ENCODE results near the gene KLHL18.
"Not testable (repeated sequence)": the region's sequence is repeated elsewhere in the genome, so short reads cannot be mapped to it uniquely, and the experiment has no call there.

The KLHL18 gene

DNA sequence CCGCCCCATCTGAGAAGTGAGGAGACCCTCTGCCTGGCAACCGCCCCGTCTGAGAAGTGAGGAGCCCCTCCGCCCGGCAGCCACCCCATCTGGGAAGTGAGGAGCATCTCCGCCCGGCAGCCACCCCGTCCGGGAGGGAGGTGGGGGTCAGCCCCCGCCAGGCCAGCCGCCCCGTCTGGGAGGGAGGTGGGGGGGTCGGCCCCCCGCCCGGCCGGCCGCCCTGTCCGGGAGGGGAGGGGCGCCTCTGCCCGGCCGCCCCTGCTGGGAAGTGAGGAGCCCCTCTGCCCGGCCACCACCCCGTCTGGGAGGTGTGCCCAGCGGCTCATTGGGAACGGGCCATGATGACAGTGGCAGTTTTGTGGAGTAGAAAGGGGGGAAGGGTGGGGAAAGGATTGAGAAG is 26.4 kb upstream of the KLHL18 start:
- not testable (repeated sequence) for H3K27me3 ChIP-seq (ENCODE audit: low read depth, low read length); H3K36me3 ChIP-seq (ENCODE audit: control insufficient read depth in 1 of 2, insufficient read depth in 2 of 2, low read length in 2 of 2); H3K9me3 ChIP-seq (ENCODE audit: control insufficient read depth in 1 of 2, low read length in 2 of 2)

DNA sequence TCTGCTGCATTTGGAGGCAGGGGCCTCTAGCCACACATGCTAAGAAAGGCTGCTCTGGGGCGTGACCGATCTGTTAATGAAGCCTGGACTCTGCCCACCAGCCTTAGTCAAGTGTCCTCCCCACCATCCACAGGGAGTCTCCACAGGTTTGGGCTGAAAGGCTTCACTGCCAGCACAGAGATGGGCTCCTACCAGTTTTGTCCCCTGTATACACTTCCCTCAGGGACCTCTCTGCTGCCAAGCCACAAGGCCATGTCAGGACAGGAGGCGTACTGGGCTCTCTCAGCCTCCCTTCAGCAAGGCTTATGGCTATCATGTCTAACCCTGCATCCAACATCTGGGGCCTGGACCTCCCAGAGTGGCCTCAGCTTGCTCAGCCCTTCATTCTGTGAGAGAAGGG is 23.6 kb upstream of the KLHL18 start:
- Histone ChIP-seq H3K9me3 (ENCODE audit: control insufficient read depth in 1 of 2, low read length in 2 of 2) (no peaks in the 10 kb centered on the region), H3K27ac (ENCODE audit: low read length) (no peak overlapping the region), H3K4me1 (ENCODE audit: control insufficient read depth in 1 of 2, insufficient read depth in 2 of 2, low read length in 2 of 2) (no peaks in the 10 kb centered on the region), H3K36me3 (ENCODE audit: control insufficient read depth in 1 of 2, insufficient read depth in 2 of 2, low read length in 2 of 2) (no peaks in the 10 kb centered on the region), H3K27me3 (ENCODE audit: low read depth, low read length) (no peaks in the 10 kb centered on the region), H3K4me3 (ENCODE audit: low read depth in 1 of 2, low read length in 2 of 2) (no peak overlapping the region)

More for the DNA sequence above, 26.4 kb upstream of the KLHL18 start:
- not testable (repeated sequence) for H3K27ac ChIP-seq (ENCODE audit: low read length); H3K4me3 ChIP-seq (ENCODE audit: low read depth in 1 of 2, low read length in 2 of 2); H3K4me1 ChIP-seq (ENCODE audit: control insufficient read depth in 1 of 2, insufficient read depth in 2 of 2, low read length in 2 of 2)

- Histone ChIP-seq H3K4me1 (ENCODE audit: control insufficient read depth in 1 of 2, insufficient read depth in 2 of 2, low read length in 2 of 2) (no peaks in the 10 kb centered on the region), H3K36me3 (ENCODE audit: control insufficient read depth in 1 of 2, insufficient read depth in 2 of 2, low read length in 2 of 2) (no peaks in the 10 kb centered on the region), H3K27me3 (ENCODE audit: low read depth, low read length) (no peaks in the 10 kb centered on the region), H3K27ac (ENCODE audit: low read length) (no peak overlapping the region), H3K4me3 (ENCODE audit: low read depth in 1 of 2, low read length in 2 of 2) (no peak overlapping the region), H3K9me3 (ENCODE audit: control insufficient read depth in 1 of 2, low read length in 2 of 2) (no peaks in the 10 kb centered on the region)
Measured at GRCh38 chr3:47260605-47261004, 22.1 kb upstream of the KLHL18 start.

- Histone ChIP-seq H3K9me3 (ENCODE audit: control insufficient read depth in 1 of 2, low read length in 2 of 2) (no peaks in the 10 kb centered on the region), H3K4me3 (ENCODE audit: low read depth in 1 of 2, low read length in 2 of 2) (no peak overlapping the region), H3K27ac (ENCODE audit: low read length) (no peak overlapping the region), H3K4me1 (ENCODE audit: control insufficient read depth in 1 of 2, insufficient read depth in 2 of 2, low read length in 2 of 2) (no peaks in the 10 kb centered on the region), H3K36me3 (ENCODE audit: control insufficient read depth in 1 of 2, insufficient read depth in 2 of 2, low read length in 2 of 2) (no peaks in the 10 kb centered on the region), H3K27me3 (ENCODE audit: low read depth, low read length) (no peaks in the 10 kb centered on the region)
Measured at GRCh38 chr3:47261301-47261700, 21.4 kb upstream of the KLHL18 start.

DNA sequence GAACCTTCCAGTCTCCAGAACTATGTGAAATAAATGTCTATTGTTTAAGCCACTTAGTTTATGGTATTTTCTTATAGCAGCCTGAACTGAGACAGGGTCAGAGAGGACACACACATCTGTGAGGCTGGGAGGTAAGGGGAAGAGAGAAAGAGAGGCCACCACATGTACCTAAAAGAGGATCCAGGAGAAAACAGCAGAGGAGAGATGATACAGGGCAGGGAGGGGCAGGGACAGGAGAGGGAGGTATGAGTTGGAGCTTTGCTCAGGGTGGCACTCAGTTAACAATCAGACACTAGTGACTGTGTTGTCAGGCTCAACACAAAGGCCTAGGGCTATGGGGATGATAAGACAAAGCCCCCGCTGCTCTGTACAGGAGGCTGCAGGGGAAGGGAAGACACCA is 17.7 kb upstream of the KLHL18 start:
- H3K4me1 ChIP-seq (ENCODE audit: control insufficient read depth in 1 of 2, insufficient read depth in 2 of 2, low read length in 2 of 2): no peaks in the 10 kb centered on the region
- H3K9me3 ChIP-seq (ENCODE audit: control insufficient read depth in 1 of 2, low read length in 2 of 2): no peaks in the 10 kb centered on the region
- H3K4me3 ChIP-seq (ENCODE audit: low read depth in 1 of 2, low read length in 2 of 2): no peak overlapping the region
- no peaks in the 10 kb centered on the region for H3K27me3 ChIP-seq (ENCODE audit: low read depth, low read length)
- no peaks in the 10 kb centered on the region for H3K36me3 ChIP-seq (ENCODE audit: control insufficient read depth in 1 of 2, insufficient read depth in 2 of 2, low read length in 2 of 2)
- H3K27ac ChIP-seq (ENCODE audit: low read length): no peak overlapping the region

DNA sequence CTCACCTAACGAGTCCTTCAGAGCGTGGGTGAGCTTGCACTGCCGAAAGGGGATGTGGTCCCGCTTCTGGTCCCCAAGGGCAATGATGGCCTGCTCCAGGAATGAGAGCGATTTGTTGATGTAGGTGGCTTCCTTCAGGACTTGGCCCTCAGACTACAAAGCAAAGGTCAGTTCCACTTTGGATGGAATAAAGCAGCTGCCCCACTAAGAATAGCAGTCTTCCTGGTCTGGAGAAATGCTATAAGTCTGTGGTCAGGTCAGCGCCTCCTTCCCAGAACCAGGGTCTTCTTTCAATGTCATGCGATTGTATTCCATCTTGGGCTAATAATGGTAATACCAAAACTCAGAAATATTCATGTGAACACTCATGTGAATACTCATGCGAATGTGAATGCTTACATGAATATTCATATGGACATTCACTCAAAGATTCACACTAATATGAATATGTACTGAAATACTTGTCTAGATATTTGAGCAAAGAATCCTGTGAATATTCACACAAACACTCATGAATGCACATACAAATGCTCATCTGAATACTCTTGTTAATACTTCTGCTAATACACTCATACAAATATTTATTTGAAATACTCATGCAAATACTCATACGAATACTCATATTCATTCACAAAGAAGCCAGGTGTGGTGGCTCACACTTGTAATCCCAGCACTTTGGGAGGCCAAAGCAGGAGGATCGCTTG is 16.9 kb upstream of the KLHL18 start:
- Histone ChIP-seq H3K9me3 (ENCODE audit: control insufficient read depth in 1 of 2, low read length in 2 of 2) (no peaks in the 10 kb centered on the region), H3K27ac (ENCODE audit: low read length) (no peak overlapping the region), H3K4me3 (ENCODE audit: low read depth in 1 of 2, low read length in 2 of 2) (no peak overlapping the region), H3K27me3 (ENCODE audit: low read depth, low read length) (no peaks in the 10 kb centered on the region), H3K36me3 (ENCODE audit: control insufficient read depth in 1 of 2, insufficient read depth in 2 of 2, low read length in 2 of 2) (no peaks in the 10 kb centered on the region), H3K4me1 (ENCODE audit: control insufficient read depth in 1 of 2, insufficient read depth in 2 of 2, low read length in 2 of 2) (no peaks in the 10 kb centered on the region)

DNA sequence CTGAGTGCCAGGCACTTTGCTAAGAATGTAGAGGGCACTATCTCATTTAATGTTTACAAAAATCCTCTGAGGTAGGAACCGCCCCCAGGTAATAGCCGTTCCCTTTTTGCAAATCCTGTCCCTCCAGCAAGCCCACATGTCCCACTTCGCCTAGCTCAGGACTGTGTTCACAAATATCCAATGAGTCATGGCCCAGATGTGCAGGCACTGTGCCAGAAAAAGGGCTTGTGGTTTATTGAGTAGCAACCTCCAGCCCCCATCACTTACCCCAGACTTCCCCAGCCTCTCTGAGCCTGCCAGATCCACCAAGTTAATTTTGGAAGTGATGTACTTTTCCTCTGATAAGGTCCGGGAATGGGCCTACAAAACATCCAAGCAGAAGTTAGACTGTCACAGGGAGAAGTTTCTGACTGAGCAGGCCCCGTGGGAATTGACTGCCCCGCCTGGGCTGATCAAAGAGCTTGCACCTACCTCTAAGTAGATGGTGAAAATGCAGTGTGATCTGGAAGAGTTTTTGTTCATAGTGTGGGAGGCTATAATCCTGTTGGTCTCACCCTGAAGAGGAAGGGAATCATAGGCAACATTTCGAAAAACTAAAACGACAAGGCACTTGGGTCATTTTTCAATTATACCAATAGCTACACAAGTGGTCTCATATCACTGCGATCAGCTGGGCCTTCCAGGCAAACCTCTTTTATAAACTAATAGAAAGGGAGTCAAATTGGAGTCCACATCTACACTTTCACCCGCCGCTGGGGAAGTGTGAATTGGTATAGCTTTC is 15.8 kb upstream of the KLHL18 start:
- Histone ChIP-seq H3K27ac (ENCODE audit: low read length) (no peak overlapping the region), H3K27me3 (ENCODE audit: low read depth, low read length) (no peaks in the 10 kb centered on the region), H3K4me3 (ENCODE audit: low read depth in 1 of 2, low read length in 2 of 2) (no peak overlapping the region), H3K9me3 (ENCODE audit: control insufficient read depth in 1 of 2, low read length in 2 of 2) (no peaks in the 10 kb centered on the region), H3K4me1 (ENCODE audit: control insufficient read depth in 1 of 2, insufficient read depth in 2 of 2, low read length in 2 of 2) (no peaks in the 10 kb centered on the region), H3K36me3 (ENCODE audit: control insufficient read depth in 1 of 2, insufficient read depth in 2 of 2, low read length in 2 of 2) (no peaks in the 10 kb centered on the region)

DNA sequence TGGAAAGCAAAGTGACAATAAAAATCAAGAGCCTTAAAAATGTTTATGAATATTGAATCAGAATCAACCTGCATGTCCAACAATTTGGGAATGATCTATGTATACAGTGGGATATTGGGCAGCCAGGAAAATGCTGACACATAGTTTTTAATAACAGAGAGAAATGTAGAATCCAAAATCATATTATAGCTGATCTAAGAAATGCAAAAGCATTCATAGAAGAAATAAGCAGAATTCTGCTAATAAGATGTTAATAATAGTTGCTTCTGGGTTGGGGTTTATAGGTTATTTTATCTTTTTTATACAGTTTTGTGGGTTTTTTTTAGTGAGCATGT is 15.3 kb upstream of the KLHL18 start:
- Histone ChIP-seq H3K36me3 (ENCODE audit: control insufficient read depth in 1 of 2, insufficient read depth in 2 of 2, low read length in 2 of 2) (no peaks in the 10 kb centered on the region), H3K9me3 (ENCODE audit: control insufficient read depth in 1 of 2, low read length in 2 of 2) (no peaks in the 10 kb centered on the region), H3K4me1 (ENCODE audit: control insufficient read depth in 1 of 2, insufficient read depth in 2 of 2, low read length in 2 of 2) (no peaks in the 10 kb centered on the region), H3K27me3 (ENCODE audit: low read depth, low read length) (no peaks in the 10 kb centered on the region), H3K4me3 (ENCODE audit: low read depth in 1 of 2, low read length in 2 of 2) (no peak overlapping the region), H3K27ac (ENCODE audit: low read length) (no peak overlapping the region)

DNA sequence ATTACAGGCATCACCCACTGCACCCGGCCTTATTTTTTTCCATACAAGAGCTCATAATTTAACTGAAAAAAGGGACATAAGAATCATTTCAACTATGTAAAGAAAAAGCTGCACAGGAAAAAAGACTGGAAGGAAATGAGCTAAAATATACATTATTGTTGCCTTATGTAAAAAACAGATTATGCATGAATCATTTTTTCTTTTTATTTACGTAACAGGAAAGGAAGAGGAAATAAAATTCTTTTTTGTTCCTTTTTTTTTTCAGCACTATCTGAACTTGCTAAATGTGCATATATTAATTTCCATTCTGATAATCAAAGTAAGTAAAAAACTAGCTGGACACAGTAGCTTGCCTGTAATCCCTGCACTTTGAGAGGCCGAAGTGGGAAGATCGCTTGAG is 12.2 kb upstream of the KLHL18 start:
- H3K9me3 ChIP-seq (ENCODE audit: control insufficient read depth in 1 of 2, low read length in 2 of 2): no peaks in the 10 kb centered on the region
- H3K36me3 ChIP-seq (ENCODE audit: control insufficient read depth in 1 of 2, insufficient read depth in 2 of 2, low read length in 2 of 2): peaks cover 3% of the 10 kb centered on the region in 2 donors
- H3K4me3 ChIP-seq (ENCODE audit: low read depth in 1 of 2, low read length in 2 of 2): no peak overlapping the region
- no peak overlapping the region for H3K27ac ChIP-seq (ENCODE audit: low read length)
- H3K27me3 ChIP-seq (ENCODE audit: low read depth, low read length): no peaks in the 10 kb centered on the region
- no peaks in the 10 kb centered on the region for H3K4me1 ChIP-seq (ENCODE audit: control insufficient read depth in 1 of 2, insufficient read depth in 2 of 2, low read length in 2 of 2)

DNA sequence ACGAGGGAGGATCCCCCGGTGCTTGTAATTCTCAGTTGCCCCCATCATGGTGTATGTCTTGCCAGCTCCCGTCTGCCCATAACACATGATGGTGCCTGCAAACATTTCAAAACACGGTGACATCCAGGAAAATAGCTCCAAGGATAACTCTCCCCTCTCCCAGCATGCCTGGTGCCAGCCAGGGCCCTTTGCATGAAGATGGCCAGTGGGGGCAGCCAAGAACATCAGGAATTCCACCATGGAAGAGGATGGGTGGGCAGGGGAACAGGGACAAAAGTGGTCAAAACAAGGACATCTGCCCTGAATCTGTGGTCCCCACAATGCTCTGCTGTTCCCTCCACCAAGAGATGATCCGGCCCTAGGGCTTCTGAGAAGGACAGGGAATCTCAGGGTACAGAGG is 9.2 kb upstream of the KLHL18 start:
- no peak overlapping the region for H3K27ac ChIP-seq (ENCODE audit: low read length)
- H3K4me3 ChIP-seq (ENCODE audit: low read depth in 1 of 2, low read length in 2 of 2): no peak overlapping the region
- no peaks in the 10 kb centered on the region for H3K9me3 ChIP-seq (ENCODE audit: control insufficient read depth in 1 of 2, low read length in 2 of 2)
- H3K27me3 ChIP-seq (ENCODE audit: low read depth, low read length): no peaks in the 10 kb centered on the region
- H3K4me1 ChIP-seq (ENCODE audit: control insufficient read depth in 1 of 2, insufficient read depth in 2 of 2, low read length in 2 of 2): no peaks in the 10 kb centered on the region
- H3K36me3 ChIP-seq (ENCODE audit: control insufficient read depth in 1 of 2, insufficient read depth in 2 of 2, low read length in 2 of 2): peaks cover 7% of the 10 kb centered on the region in 2 donors

DNA sequence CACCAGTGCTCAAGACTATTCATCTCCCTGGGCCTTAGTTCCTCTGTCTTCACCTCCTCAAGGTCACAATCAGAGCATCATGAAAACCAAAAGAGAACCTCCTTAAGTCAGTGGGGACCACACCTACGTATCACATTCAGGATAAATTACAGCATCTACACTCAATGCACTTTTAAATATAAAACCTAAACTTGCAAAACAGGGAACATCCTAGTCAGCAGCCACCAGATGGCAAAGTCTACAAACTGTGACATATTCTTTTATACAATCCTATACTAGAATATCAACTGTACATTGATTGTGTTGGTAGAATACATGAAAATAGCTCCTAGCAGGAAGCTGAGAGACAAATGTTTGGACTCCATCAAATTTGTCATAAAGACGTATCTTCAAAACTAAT is 8.1 kb upstream of the KLHL18 start:
- no peaks in the 10 kb centered on the region for H3K4me1 ChIP-seq (ENCODE audit: control insufficient read depth in 1 of 2, insufficient read depth in 2 of 2, low read length in 2 of 2)
- no peaks in the 10 kb centered on the region for H3K27me3 ChIP-seq (ENCODE audit: low read depth, low read length)
- H3K4me3 ChIP-seq (ENCODE audit: low read depth in 1 of 2, low read length in 2 of 2): no peak overlapping the region
- no peak overlapping the region for H3K27ac ChIP-seq (ENCODE audit: low read length)
- peaks cover 7% of the 10 kb centered on the region in 2 donors for H3K36me3 ChIP-seq (ENCODE audit: control insufficient read depth in 1 of 2, insufficient read depth in 2 of 2, low read length in 2 of 2)
- H3K9me3 ChIP-seq (ENCODE audit: control insufficient read depth in 1 of 2, low read length in 2 of 2): no peaks in the 10 kb centered on the region

DNA sequence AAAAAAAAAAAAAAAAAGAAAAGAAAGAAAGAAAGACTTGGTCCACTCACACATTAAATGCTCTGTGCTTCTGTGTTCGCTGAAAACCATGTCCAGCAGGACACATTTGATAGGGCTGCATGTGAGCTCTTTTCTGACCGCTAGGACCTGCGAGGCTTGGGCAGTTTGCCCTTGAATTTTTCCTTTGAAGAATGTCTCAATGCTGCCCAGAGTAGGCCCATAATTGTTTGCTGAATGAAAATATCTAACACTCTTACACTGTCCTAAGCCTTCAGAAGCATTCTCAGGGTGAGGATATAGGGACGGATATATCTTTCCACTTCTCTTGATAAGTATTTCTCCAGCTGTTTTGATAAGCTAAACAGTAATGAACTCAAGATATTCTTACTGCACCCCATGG is 6.2 kb upstream of the KLHL18 start:
- peaks cover 7% of the 10 kb centered on the region in 2 donors for H3K36me3 ChIP-seq (ENCODE audit: control insufficient read depth in 1 of 2, insufficient read depth in 2 of 2, low read length in 2 of 2)
- no peak overlapping the region for H3K27ac ChIP-seq (ENCODE audit: low read length)
- no peaks in the 10 kb centered on the region for H3K27me3 ChIP-seq (ENCODE audit: low read depth, low read length)
- H3K4me3 ChIP-seq (ENCODE audit: low read depth in 1 of 2, low read length in 2 of 2): no peak overlapping the region
- H3K9me3 ChIP-seq (ENCODE audit: control insufficient read depth in 1 of 2, low read length in 2 of 2): no peaks in the 10 kb centered on the region
- no peaks in the 10 kb centered on the region for H3K4me1 ChIP-seq (ENCODE audit: control insufficient read depth in 1 of 2, insufficient read depth in 2 of 2, low read length in 2 of 2)

Data from muscle layer of duodenum (tissue), 2 donors.